GM23338 (cell line): ENCODE results near the gene SLC9A3.

Source experiments
- EZH2 ChIP-seq: fragments of 200-600 bp; sonication (generic); IDR thresholded peaks from one replicate; pipeline ENCODE4 v1.8.0; 2017; ENCODE audit warnings: antibody characterized with exemption, mild to moderate bottlenecking, low read depth; ENCODE audit not compliant: unreplicated experiment
- EZH2phosphoT487 ChIP-seq: fragments of 200-600 bp; sonication (generic); IDR thresholded peaks from one replicate; pipeline ENCODE4 v1.8.1; 2018; ENCODE audit warnings: antibody characterized with exemption; ENCODE audit not compliant: unreplicated experiment
- TF ChIP-seq, protein P1 (sequence below), 2 experiments: fragments of 200-600 bp in 1 of 2; sonication (generic) in 1 of 2; conservative IDR thresholded peaks; 2 replicates each; pipeline versions ENCODE4 v1.5.1 to v1.6.1; 2016 to 2017; ENCODE audit warnings: antibody characterized with exemption in 2 of 2, low read depth in 2 of 2, mild to moderate bottlenecking in 2 of 2, moderate library complexity in 1 of 2
- TF ChIP-seq, protein P2 (sequence below): IDR thresholded peaks from one replicate; pipeline ENCODE4 v1.6.1; 2018; ENCODE audit warnings: antibody characterized with exemption; ENCODE audit not compliant: unreplicated experiment

DNA sequence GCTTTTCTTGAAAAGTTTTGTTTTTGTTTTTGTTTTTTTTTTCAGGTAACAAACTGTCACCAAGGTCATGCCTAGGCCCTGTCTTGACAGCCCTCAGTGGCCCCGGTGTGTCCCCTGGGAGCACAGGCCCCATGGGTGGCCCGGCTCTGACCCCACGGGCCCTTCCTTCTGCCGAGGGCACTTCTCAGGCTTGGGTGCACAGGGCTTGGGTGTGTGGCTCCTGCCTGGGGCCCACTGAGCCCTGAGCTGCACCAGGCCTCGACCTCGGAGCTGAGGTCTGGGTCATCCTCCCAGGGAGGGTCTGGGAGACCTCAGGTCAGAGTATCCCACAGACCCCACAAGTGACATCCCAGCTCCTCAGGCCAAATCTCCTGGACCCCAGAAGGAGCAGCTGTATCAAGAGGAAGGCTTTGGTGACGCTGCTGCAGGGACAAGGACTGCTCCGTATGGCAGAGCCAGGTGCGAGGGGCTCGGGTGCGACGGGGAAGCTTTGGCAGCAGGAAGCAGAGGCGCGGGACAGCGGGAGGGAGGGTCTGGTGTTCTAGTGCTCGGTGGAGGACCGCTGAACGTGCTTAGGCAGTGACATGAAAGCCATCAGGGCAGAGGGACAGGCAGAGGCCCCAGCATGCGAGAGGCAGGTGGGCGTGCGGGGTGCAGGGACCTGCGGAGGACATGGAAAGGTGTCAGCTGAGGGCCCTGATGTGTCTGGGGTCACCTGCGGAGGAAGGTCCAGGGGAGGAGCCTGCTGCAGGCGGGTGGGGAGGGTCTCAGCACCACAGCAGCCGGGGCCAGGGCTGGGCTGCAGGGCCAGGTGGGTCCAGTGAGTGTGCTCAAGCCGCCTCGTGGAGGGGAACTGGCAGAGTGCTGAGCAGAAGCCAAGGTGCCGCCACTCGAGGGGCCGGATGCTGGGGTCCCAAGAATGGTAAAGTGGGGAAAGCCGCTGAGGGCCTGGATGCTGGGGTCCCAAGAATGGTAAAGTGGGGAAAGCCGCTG lies 18.4 kb upstream of the SLC9A3 start:
- TF ChIP-seq, protein P1, sequence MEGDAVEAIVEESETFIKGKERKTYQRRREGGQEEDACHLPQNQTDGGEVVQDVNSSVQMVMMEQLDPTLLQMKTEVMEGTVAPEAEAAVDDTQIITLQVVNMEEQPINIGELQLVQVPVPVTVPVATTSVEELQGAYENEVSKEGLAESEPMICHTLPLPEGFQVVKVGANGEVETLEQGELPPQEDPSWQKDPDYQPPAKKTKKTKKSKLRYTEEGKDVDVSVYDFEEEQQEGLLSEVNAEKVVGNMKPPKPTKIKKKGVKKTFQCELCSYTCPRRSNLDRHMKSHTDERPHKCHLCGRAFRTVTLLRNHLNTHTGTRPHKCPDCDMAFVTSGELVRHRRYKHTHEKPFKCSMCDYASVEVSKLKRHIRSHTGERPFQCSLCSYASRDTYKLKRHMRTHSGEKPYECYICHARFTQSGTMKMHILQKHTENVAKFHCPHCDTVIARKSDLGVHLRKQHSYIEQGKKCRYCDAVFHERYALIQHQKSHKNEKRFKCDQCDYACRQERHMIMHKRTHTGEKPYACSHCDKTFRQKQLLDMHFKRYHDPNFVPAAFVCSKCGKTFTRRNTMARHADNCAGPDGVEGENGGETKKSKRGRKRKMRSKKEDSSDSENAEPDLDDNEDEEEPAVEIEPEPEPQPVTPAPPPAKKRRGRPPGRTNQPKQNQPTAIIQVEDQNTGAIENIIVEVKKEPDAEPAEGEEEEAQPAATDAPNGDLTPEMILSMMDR (conservative IDR thresholded peaks at IDR 0.05; ENCODE audit: low read depth in 2 of 2), result no peak
- TF ChIP-seq EZH2, result no peak
- TF ChIP-seq, protein P2, sequence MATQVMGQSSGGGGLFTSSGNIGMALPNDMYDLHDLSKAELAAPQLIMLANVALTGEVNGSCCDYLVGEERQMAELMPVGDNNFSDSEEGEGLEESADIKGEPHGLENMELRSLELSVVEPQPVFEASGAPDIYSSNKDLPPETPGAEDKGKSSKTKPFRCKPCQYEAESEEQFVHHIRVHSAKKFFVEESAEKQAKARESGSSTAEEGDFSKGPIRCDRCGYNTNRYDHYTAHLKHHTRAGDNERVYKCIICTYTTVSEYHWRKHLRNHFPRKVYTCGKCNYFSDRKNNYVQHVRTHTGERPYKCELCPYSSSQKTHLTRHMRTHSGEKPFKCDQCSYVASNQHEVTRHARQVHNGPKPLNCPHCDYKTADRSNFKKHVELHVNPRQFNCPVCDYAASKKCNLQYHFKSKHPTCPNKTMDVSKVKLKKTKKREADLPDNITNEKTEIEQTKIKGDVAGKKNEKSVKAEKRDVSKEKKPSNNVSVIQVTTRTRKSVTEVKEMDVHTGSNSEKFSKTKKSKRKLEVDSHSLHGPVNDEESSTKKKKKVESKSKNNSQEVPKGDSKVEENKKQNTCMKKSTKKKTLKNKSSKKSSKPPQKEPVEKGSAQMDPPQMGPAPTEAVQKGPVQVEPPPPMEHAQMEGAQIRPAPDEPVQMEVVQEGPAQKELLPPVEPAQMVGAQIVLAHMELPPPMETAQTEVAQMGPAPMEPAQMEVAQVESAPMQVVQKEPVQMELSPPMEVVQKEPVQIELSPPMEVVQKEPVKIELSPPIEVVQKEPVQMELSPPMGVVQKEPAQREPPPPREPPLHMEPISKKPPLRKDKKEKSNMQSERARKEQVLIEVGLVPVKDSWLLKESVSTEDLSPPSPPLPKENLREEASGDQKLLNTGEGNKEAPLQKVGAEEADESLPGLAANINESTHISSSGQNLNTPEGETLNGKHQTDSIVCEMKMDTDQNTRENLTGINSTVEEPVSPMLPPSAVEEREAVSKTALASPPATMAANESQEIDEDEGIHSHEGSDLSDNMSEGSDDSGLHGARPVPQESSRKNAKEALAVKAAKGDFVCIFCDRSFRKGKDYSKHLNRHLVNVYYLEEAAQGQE, result no peak
- TF ChIP-seq EZH2phosphoT487, result no peak
